HCT116 (cell line): ENCODE data around the gene SEMA3C. TPM values are rescaled to one million over a fixed set of nuclear protein-coding genes. Genes with fewer than 3 reads are reported as not detected.

ENCODE experiments used
- ATAC-seq: fragments of 200-7000 bp; cut with Tn5 transposase; 2 replicates; pipeline ENCODE4 v1.9.1; 2020; ENCODE audit warnings: mild to moderate bottlenecking, moderate library complexity
- BruUV-seq: library from RNA; stranded (reverse); fragments of 400-500 nt; replicated peaks from 2 replicates; lab custom pipeline; 2021; lab: Mats Ljungman, UMichigan
- CTCF ChIA-PET: fragments of 300-600 bp; sonication (Branson Sonifier 250); formaldehyde crosslinking; loops from one replicate; lab custom pipeline; 2021; ENCODE audit warnings: antibody characterized with exemption; lab: Charles Lee
- POLR2A ChIA-PET: fragments of 300-600, 350-600 bp; sonication (Branson Sonifier 250); formaldehyde crosslinking; loops from one replicate; lab custom pipeline; 2021; ENCODE audit warnings: antibody characterized with exemption; lab: Charles Lee
- RAD21 ChIA-PET, 2 experiments: fragments of 300-600 bp; sonication (Branson Sonifier 250); formaldehyde crosslinking; loops; one replicate each; lab custom pipeline; 2023; ENCODE audit warnings: low total read pairs in 2 of 2; ENCODE audit not compliant: uncharacterized antibody in 2 of 2, unreplicated experiment in 2 of 2, low non-redundant PET in 1 of 2; lab: Charles Lee
- DNase-seq: peaks from one replicate; pipeline ENCODE4 v3.0.0-alpha.2; 2010; ENCODE audit warnings: low read depth, low spot score
- H2AFZ ChIP-seq: fragments of 200-600 bp; shearing (Covaris generic), sonication (generic); 2 replicates; pipeline ENCODE4 v1.6.1; 2017; ENCODE audit warnings: low read depth, mixed run types, mixed read lengths, antibody characterized with exemption, low read length; ENCODE audit not compliant: poor library complexity, severe bottlenecking
- H3K27ac ChIP-seq: 2 replicates; pipeline ENCODE4 v1.5.1; 2012; ENCODE audit warnings: low read depth, low read length
- H3K27me3 ChIP-seq: fragments of 200-600 bp; sonication (generic); 2 replicates; pipeline ENCODE4 v1.6.1; 2016; ENCODE audit warnings: mixed run types, low read length, mixed read lengths; ENCODE audit not compliant: insufficient read depth
- H3K36me3 ChIP-seq, 2 experiments: fragments of 200-500 bp in 1 of 2; fragments of 200-600 bp in 1 of 2; sonication (Bioruptor generic) in 1 of 2; sonication (generic) in 1 of 2; 2 replicates each; pipeline versions ENCODE4 v1.5.1 to v1.6.1; 2014 to 2016; ENCODE audit warnings: low read length in 2 of 2, inconsistent platforms in 1 of 2, mixed read lengths in 1 of 2, mixed run types in 1 of 2; ENCODE audit not compliant: insufficient read depth in 2 of 2, control insufficient read depth in 1 of 2
- H3K4me1 ChIP-seq, 2 experiments: fragments of 200-600 bp in 1 of 2; sonication (generic) in 1 of 2; 2 replicates each; pipeline versions ENCODE4 v1.5.1 to v1.6.1; 2012 to 2017; ENCODE audit warnings: low read length in 2 of 2, inconsistent platforms in 1 of 2, mild to moderate bottlenecking in 1 of 2, mixed read lengths in 1 of 2, mixed run types in 1 of 2, moderate library complexity in 1 of 2; ENCODE audit not compliant: insufficient read depth in 2 of 2, control insufficient read depth in 1 of 2
- H3K4me2 ChIP-seq: fragments of 200-600 bp; sonication (generic); 2 replicates; pipeline ENCODE4 v1.6.1; 2017; ENCODE audit warnings: mixed run types, low read length, mixed read lengths
- H3K4me3 ChIP-seq, 2 experiments: fragments of 200-600 bp in 1 of 2; sonication (generic) in 1 of 2; replicated peaks in 1 of 2; 2 replicates each; pipeline ENCODE4 v1.5.1; 2011 to 2016; ENCODE audit warnings: low read length in 2 of 2, control low read depth in 1 of 2, low read depth in 1 of 2, mild to moderate bottlenecking in 1 of 2, mixed read lengths in 1 of 2, mixed run types in 1 of 2
- H3K79me2 ChIP-seq: fragments of 200-600 bp; sonication (generic); 2 replicates; pipeline ENCODE4 v1.6.1; 2017; ENCODE audit warnings: mild to moderate bottlenecking, mixed run types, low read length, moderate library complexity, mixed read lengths; ENCODE audit not compliant: insufficient read depth
- H3K9ac ChIP-seq: fragments of 200-600 bp; sonication (generic); 2 replicates; pipeline ENCODE4 v1.6.1; 2016; ENCODE audit warnings: low read length, mixed read lengths
- H3K9me2 ChIP-seq: fragments of 200-600 bp; sonication (generic), shearing (Covaris generic); 2 replicates; pipeline ENCODE4 v1.6.1; 2017; ENCODE audit warnings: mixed run types, mild to moderate bottlenecking, moderate library complexity; ENCODE audit not compliant: insufficient read depth
- H3K9me3 ChIP-seq, 2 experiments: fragments of 200-500 bp in 1 of 2; fragments of 200-600 bp in 1 of 2; sonication (Bioruptor generic) in 1 of 2; sonication (generic) in 1 of 2; 2 replicates each; pipeline ENCODE4 v1.6.1; 2014 to 2017; ENCODE audit warnings: low read length in 2 of 2, mixed read lengths in 2 of 2, inconsistent platforms in 1 of 2, low read depth in 1 of 2, mild to moderate bottlenecking in 1 of 2, mixed run types in 1 of 2, moderate library complexity in 1 of 2; ENCODE audit not compliant: control insufficient read depth in 1 of 2, insufficient read depth in 1 of 2
- H4K20me1 ChIP-seq: fragments of 200-600 bp; sonication (generic), shearing (Covaris generic); 2 replicates; pipeline ENCODE4 v1.6.1; 2017; ENCODE audit warnings: mixed run types, mild to moderate bottlenecking, moderate library complexity; ENCODE audit not compliant: insufficient read depth
- CBX3 ChIP-seq: IDR thresholded peaks from 2 replicates; pipeline ENCODE4 v1.6.1; 2012; ENCODE audit warnings: low read depth
- CEBPB ChIP-seq: IDR thresholded peaks from 2 replicates; pipeline ENCODE4 v1.6.1; 2012; ENCODE audit warnings: low read depth
- CTCF ChIP-seq, 3 experiments: fragments of 200-600 bp in 1 of 3; sonication (generic) in 1 of 3; IDR thresholded peaks in 2 of 3; conservative IDR thresholded peaks in 1 of 3; 2 replicates each; pipeline ENCODE4 v1.5.1; 2012 to 2017; ENCODE audit warnings: low read depth in 2 of 3, low read length in 2 of 3, antibody characterized with exemption in 1 of 3, borderline replicate concordance in 1 of 3, control low read depth in 1 of 3, mild to moderate bottlenecking in 1 of 3, mixed read lengths in 1 of 3, mixed run types in 1 of 3, moderate library complexity in 1 of 3; ENCODE audit not compliant: insufficient read depth in 1 of 3
- EGR1 ChIP-seq: IDR thresholded peaks from 2 replicates; pipeline ENCODE4 v1.6.1; 2012; ENCODE audit warnings: low read depth
- ELF1 ChIP-seq: IDR thresholded peaks from 2 replicates; pipeline ENCODE4 v1.6.1; 2012; ENCODE audit warnings: low read depth, borderline replicate concordance
- EZH2phosphoT487 ChIP-seq: fragments of 200-600 bp; IDR thresholded peaks from 2 replicates; pipeline ENCODE4 v1.6.1; 2018; ENCODE audit warnings: antibody characterized with exemption, borderline replicate concordance
- FOSL1 ChIP-seq: IDR thresholded peaks from 2 replicates; pipeline ENCODE4 v1.6.1; 2012; ENCODE audit warnings: low read depth
- MAX ChIP-seq: IDR thresholded peaks from 2 replicates; pipeline ENCODE4 v1.6.1; 2012
- POLR2A ChIP-seq: IDR thresholded peaks from 2 replicates; pipeline ENCODE4 v1.7.0; 2011; ENCODE audit warnings: borderline replicate concordance; ENCODE audit not compliant: insufficient read depth, insufficient read length; ENCODE audit errors: extremely low read depth
- POLR2AphosphoS5 ChIP-seq: IDR thresholded peaks from 2 replicates; pipeline ENCODE4 v1.6.1; 2011; ENCODE audit warnings: mild to moderate bottlenecking, low read depth, low read length, moderate library complexity
- REST ChIP-seq: IDR thresholded peaks from 2 replicates; pipeline ENCODE4 v1.6.1; 2012; ENCODE audit warnings: low read depth
- SIN3A ChIP-seq: IDR thresholded peaks from 2 replicates; pipeline ENCODE4 v1.6.1; 2012; ENCODE audit warnings: low read depth
- SP1 ChIP-seq: IDR thresholded peaks from 2 replicates; pipeline ENCODE4 v1.6.1; 2012; ENCODE audit warnings: low read depth
- SRF ChIP-seq: IDR thresholded peaks from 2 replicates; pipeline ENCODE4 v1.6.1; 2012; ENCODE audit warnings: low read depth
- TCF7L2 ChIP-seq: IDR thresholded peaks from 2 replicates; pipeline ENCODE4 v1.7.0; 2011; ENCODE audit warnings: borderline replicate concordance, inconsistent platforms; ENCODE audit not compliant: insufficient read depth, insufficient read length; ENCODE audit errors: extremely low read depth
- YY1 ChIP-seq: IDR thresholded peaks from 2 replicates; pipeline ENCODE4 v1.6.1; 2011; ENCODE audit warnings: low read length, low read depth, moderate library complexity, mild to moderate bottlenecking; ENCODE audit not compliant: insufficient replicate concordance; ENCODE audit errors: extremely low read depth
- ZFX ChIP-seq: fragments of 450-650 bp; IDR thresholded peaks from 2 replicates; pipeline ENCODE4 v1.6.1; 2017
- ZNF274 ChIP-seq: fragments of 200-500 bp; sonication (Bioruptor generic); IDR thresholded peaks from 2 replicates; pipeline ENCODE4 v1.6.1; 2014; ENCODE audit warnings: mild to moderate bottlenecking, low read depth, low read length, inconsistent platforms
- intact Hi-C: fragments of 100-400 bp; cut with micrococcal nuclease; formaldehyde crosslinking; loops from 2 replicates; pipeline ENCODE4 v1.10.0; 2022
- total RNA-seq: library from RNA; stranded (reverse); gene quantifications from one replicate; pipeline ENCODE4 v1.2.1, GENCODE V29; 2021; ENCODE audit not compliant: unreplicated experiment

Gene SEMA3C
- total RNA-seq, 1 experiment from 2014 or later, result 25.3 TPM

GRCh38 chr7:80902716-80903308 lies 16.0 kb downstream of the SEMA3C start:
- CTCF ChIA-PET, result no interaction called here
- TF ChIP-seq CBX3 (no peak), FOSL1 (no peak), CEBPB (no peak), REST (no peak), EGR1 (no peak), MAX (no peak), SRF (no peak), SP1 (no peak), ZFX (no peak), POLR2AphosphoS5 (no peak), POLR2A (no peak), EZH2phosphoT487 (no peak), SIN3A (no peak), TCF7L2 (no peak), ELF1 (no peak), CTCF (IDR thresholded peaks at IDR 0.05 in 2 of 3, conservative IDR thresholded peaks at IDR 0.05 in 1 of 3; ENCODE audit: borderline replicate concordance in 1 of 3, insufficient read depth in 1 of 3, low read depth in 2 of 3, low read length in 2 of 3) (no peak), YY1 (no peak), ZNF274 (no peak)
- TF ChIP-seq, all 23 proteins: peak for 0

More at GRCh38 chr7:80902716-80903308, 16.0 kb downstream of the SEMA3C start:
- DNase-seq (no peak), ATAC-seq (no peak)
- peak overlapping the region; percentile 31 for H3K4me2 ChIP-seq
- no peak overlapping the region for H3K27ac ChIP-seq
- no peaks in the 10 kb centered on the region for H3K79me2 ChIP-seq
- no peaks in the 10 kb centered on the region for H3K36me3 ChIP-seq
- H4K20me1 ChIP-seq, result no peaks in the 10 kb centered on the region
- ChIA-PET POLR2A (no interaction called here), RAD21 (no interaction called here)
- H3K9me2 ChIP-seq, result no peaks in the 10 kb centered on the region
- H3K9me3 ChIP-seq, result no peaks in the 10 kb centered on the region
- intact Hi-C loops, result loop anchor here (10.0 kb wide), 1 partner anchor 178 kb away; no protein-coding TSS in a partner anchor
- no peaks in the 10 kb centered on the region for H3K27me3 ChIP-seq
- peaks cover 24 to 35% of the 10 kb centered on the region in 2 experiments for H3K4me1 ChIP-seq
- H3K4me3 ChIP-seq, result no peak overlapping the region
- no TSS peak for BruUV-seq
- no peak overlapping the region for H2AFZ ChIP-seq
- no peak overlapping the region for H3K9ac ChIP-seq
